Caco-2 (cell line): Measurements from ENCODE around the gene SEMA3A. TPM values are rescaled to one million over a fixed set of nuclear protein-coding genes. Genes with fewer than 3 reads are reported as not detected.

ENCODE experiments used
- BruUV-seq: library from RNA; stranded (reverse); fragments of 400-500 nt; replicated peaks from 2 replicates; lab custom pipeline; 2021; lab: Mats Ljungman, UMichigan
- CTCF ChIA-PET: fragments of 300-600 bp; sonication (Branson Sonifier 250); formaldehyde crosslinking; loops from one replicate; lab custom pipeline; 2022; ENCODE audit warnings: antibody characterized with exemption; lab: Charles Lee
- POLR2A ChIA-PET: fragments of 300-600 bp; sonication (Branson Sonifier 250); formaldehyde crosslinking; loops from one replicate; lab custom pipeline; 2022; ENCODE audit warnings: antibody characterized with exemption; lab: Charles Lee
- DNase-seq, 2 experiments: peaks; one replicate each; pipeline versions ENCODE4 v3.0.0 to v3.0.0-alpha.2; 2020 to 2022
- H3K27me3 ChIP-seq: replicated peaks from 2 replicates; pipeline ENCODE4 v1.6.0; 2011; ENCODE audit warnings: low read length; ENCODE audit not compliant: control insufficient read depth, insufficient read depth
- H3K36me3 ChIP-seq: 2 replicates; pipeline ENCODE4 v1.5.1; 2011; ENCODE audit warnings: low read length; ENCODE audit not compliant: control insufficient read depth, insufficient read depth
- H3K4me1 ChIP-seq: fragments of 250-450 bp; sonication (Bioruptor Pico); 2 replicates; pipeline ENCODE4 v1.5.1; 2020; ENCODE audit warnings: mild to moderate bottlenecking
- H3K4me3 ChIP-seq: 2 replicates; pipeline ENCODE4 v1.5.1; 2011; ENCODE audit warnings: low read depth, mild to moderate bottlenecking, control low read depth, low read length
- H3K9me3 ChIP-seq: fragments of 250-450 bp; sonication (Bioruptor Pico); 2 replicates; pipeline ENCODE4 v1.5.1; 2020; ENCODE audit warnings: mild to moderate bottlenecking, moderate library complexity
- H3K27ac Mint-ChIP-seq: one replicate; pipeline ENCODE4 v1.8.0; 2022; ENCODE audit warnings: mixed read lengths; ENCODE audit not compliant: unreplicated experiment
- H3K27me3 Mint-ChIP-seq: one replicate; pipeline ENCODE4 v1.8.0; 2022; ENCODE audit warnings: mixed read lengths; ENCODE audit not compliant: insufficient read depth, unreplicated experiment
- H3K36me3 Mint-ChIP-seq: one replicate; pipeline ENCODE4 v1.8.0; 2022; ENCODE audit warnings: mild to moderate bottlenecking, mixed read lengths; ENCODE audit not compliant: insufficient read depth, unreplicated experiment
- H3K4me1 Mint-ChIP-seq: one replicate; pipeline ENCODE4 v1.8.0; 2022; ENCODE audit warnings: low read depth, mixed read lengths; ENCODE audit not compliant: unreplicated experiment
- H3K4me3 Mint-ChIP-seq: one replicate; pipeline ENCODE4 v1.8.0; 2022; ENCODE audit warnings: mild to moderate bottlenecking, moderate library complexity, mixed read lengths; ENCODE audit not compliant: unreplicated experiment
- H3K9me3 Mint-ChIP-seq: one replicate; pipeline ENCODE4 v1.8.0; 2022; ENCODE audit warnings: mixed read lengths; ENCODE audit not compliant: unreplicated experiment
- CTCF ChIP-seq, 2 experiments: fragments of 200-600 bp in 1 of 2; IDR thresholded peaks; 1 replicate in 1 of 2; 2 replicates in 1 of 2; pipeline versions ENCODE4 v1.5.1 to v1.8.0; 2011 to 2022; ENCODE audit warnings: antibody characterized with exemption in 1 of 2, control low read depth in 1 of 2, inconsistent platforms in 1 of 2, low read depth in 1 of 2, low read length in 1 of 2, mild to moderate bottlenecking in 1 of 2, moderate library complexity in 1 of 2; ENCODE audit not compliant: insufficient read depth in 1 of 2, severe bottlenecking in 1 of 2, unreplicated experiment in 1 of 2
- intact Hi-C: fragments of 100-400 bp; cut with micrococcal nuclease; formaldehyde crosslinking; loops from one replicate; pipeline ENCODE4 v1.10.0; 2022; ENCODE audit not compliant: unreplicated experiment
- total RNA-seq: library from RNA; stranded (reverse); gene quantifications from 2 replicates; pipeline ENCODE4 v1.2.3, GENCODE V29; 2022

Gene SEMA3A
- total RNA-seq, 1 experiment from 2014 or later: 55.1 TPM

- no peak for TF ChIP-seq CTCF (IDR thresholded peaks at IDR 0.05; ENCODE audit: insufficient read depth in 1 of 2, low read depth in 1 of 2, low read length in 1 of 2, severe bottlenecking in 1 of 2, unreplicated experiment in 1 of 2)
- CTCF ChIA-PET: no interaction called here
- intact Hi-C loops: no loop called here
- no peaks in the 10 kb centered on the region for H3K4me1 ChIP-seq
- BruUV-seq: no TSS peak
- no peaks in the 10 kb centered on the region for H3K4me1 Mint-ChIP-seq
- H3K36me3 Mint-ChIP-seq: no peaks in the 10 kb centered on the region
- POLR2A ChIA-PET: no interaction called here
- no peaks in the 10 kb centered on the region for H3K27me3 Mint-ChIP-seq
- no peak overlapping the region for H3K4me3 ChIP-seq
- H3K9me3 ChIP-seq: no peaks in the 10 kb centered on the region
- H3K27me3 ChIP-seq: no peaks in the 10 kb centered on the region
- no peak overlapping the region for H3K27ac Mint-ChIP-seq
- no peak for DNase-seq
- H3K9me3 Mint-ChIP-seq: no peaks in the 10 kb centered on the region
- H3K4me3 Mint-ChIP-seq: no peak overlapping the region
- no peaks in the 10 kb centered on the region for H3K36me3 ChIP-seq
Observed at GRCh38 chr7:84209006-84209405, 14.4 kb upstream of the SEMA3A start.

GRCh38 chr7:84207615-84208014 is 13.0 kb upstream of the SEMA3A start:
- intact Hi-C loops: no loop called here
- H3K4me1 Mint-ChIP-seq: no peaks in the 10 kb centered on the region
- H3K36me3 Mint-ChIP-seq: no peaks in the 10 kb centered on the region
- BruUV-seq: no TSS peak
- no peak overlapping the region for H3K4me3 Mint-ChIP-seq
- no peak for DNase-seq
- no peak overlapping the region for H3K27ac Mint-ChIP-seq
- no peaks in the 10 kb centered on the region for H3K27me3 ChIP-seq
- TF ChIP-seq CTCF (IDR thresholded peaks at IDR 0.05; ENCODE audit: insufficient read depth in 1 of 2, low read depth in 1 of 2, low read length in 1 of 2, severe bottlenecking in 1 of 2, unreplicated experiment in 1 of 2): no peak
- H3K36me3 ChIP-seq: no peaks in the 10 kb centered on the region
- CTCF ChIA-PET: no interaction called here
- H3K9me3 Mint-ChIP-seq: no peaks in the 10 kb centered on the region
- H3K4me1 ChIP-seq: no peaks in the 10 kb centered on the region
- POLR2A ChIA-PET: no interaction called here
- H3K4me3 ChIP-seq: no peak overlapping the region
- H3K9me3 ChIP-seq: no peaks in the 10 kb centered on the region
- H3K27me3 Mint-ChIP-seq: no peaks in the 10 kb centered on the region

GRCh38 chr7:84207025-84207424 is 12.4 kb upstream of the SEMA3A start:
- H3K4me1 ChIP-seq: no peaks in the 10 kb centered on the region
- intact Hi-C loops: no loop called here
- no peaks in the 10 kb centered on the region for H3K4me1 Mint-ChIP-seq
- no peaks in the 10 kb centered on the region for H3K36me3 Mint-ChIP-seq
- H3K9me3 Mint-ChIP-seq: no peaks in the 10 kb centered on the region
- no peak overlapping the region for H3K27ac Mint-ChIP-seq
- no peaks in the 10 kb centered on the region for H3K27me3 ChIP-seq
- no peaks in the 10 kb centered on the region for H3K27me3 Mint-ChIP-seq
- ChIA-PET CTCF (no interaction called here), POLR2A (no interaction called here)
- no TSS peak for BruUV-seq
- TF ChIP-seq CTCF (IDR thresholded peaks at IDR 0.05; ENCODE audit: insufficient read depth in 1 of 2, low read depth in 1 of 2, low read length in 1 of 2, severe bottlenecking in 1 of 2, unreplicated experiment in 1 of 2): no peak
- no peak for DNase-seq
- H3K4me3 ChIP-seq: no peak overlapping the region
- no peaks in the 10 kb centered on the region for H3K9me3 ChIP-seq
- H3K4me3 Mint-ChIP-seq: no peak overlapping the region
- H3K36me3 ChIP-seq: no peaks in the 10 kb centered on the region
